SU-DHL-6 (cell line): ENCODE results near the gene IRAK2.

Experiments used
- CTCF ChIP-seq: fragments of 200-600 bp; sonication (generic); IDR thresholded peaks from one replicate; pipeline ENCODE4 v1.5.1; 2017; ENCODE audit warnings: antibody characterized with exemption, mild to moderate bottlenecking, low read length, moderate library complexity; ENCODE audit not compliant: insufficient read depth, poor library complexity, severe bottlenecking
- EZH2phosphoT487 ChIP-seq: fragments of 200-600 bp; sonication (generic), shearing (Covaris generic); conservative IDR thresholded peaks from 2 replicates; pipeline ENCODE4 v1.6.1; 2018; ENCODE audit warnings: mild to moderate bottlenecking, antibody characterized with exemption, low read length, moderate library complexity, mixed read lengths

- TF ChIP-seq CTCF (no peak), EZH2phosphoT487 (no peak)
Measured at GRCh38 chr3:10268930-10269329, 104.2 kb downstream of the IRAK2 start.
